Small intestine (tissue), 7 donors: ENCODE results near the gene EPB41L4B. TPM values are rescaled to one million over a fixed set of nuclear protein-coding genes. Genes with fewer than 3 reads are reported as not detected.

Experiments
- DNase-seq, 2 donors: peaks; one replicate each; pipeline versions ENCODE4 v3.0.0 to v3.0.0-alpha.2; 2013
- FAIRE-seq: peaks from 2 replicates; lab custom pipeline; 2012; peaks lifted over from hg19 to GRCh38; lab: Jason Lieb, UNC
- H3K27ac ChIP-seq, 3 donors: one replicate each; pipeline ENCODE4 v1.5.1; 2013; ENCODE audit warnings: low read length in 2 of 3, mild to moderate bottlenecking in 2 of 3, control low read depth in 1 of 3, inconsistent platforms in 1 of 3, low read depth in 1 of 3, moderate library complexity in 1 of 3
- H3K27me3 ChIP-seq, 3 donors: one replicate each; pipeline ENCODE4 v1.6.1; 2013; ENCODE audit warnings: low read length in 3 of 3, inconsistent platforms in 1 of 3; ENCODE audit not compliant: control insufficient read depth in 3 of 3, insufficient read depth in 3 of 3
- H3K36me3 ChIP-seq, 3 donors: one replicate each; pipeline ENCODE4 v1.6.1; 2013; ENCODE audit warnings: low read length in 3 of 3, inconsistent platforms in 1 of 3, low read depth in 1 of 3, mild to moderate bottlenecking in 1 of 3, moderate library complexity in 1 of 3; ENCODE audit not compliant: control insufficient read depth in 3 of 3, insufficient read depth in 2 of 3
- H3K4me1 ChIP-seq, 3 donors: one replicate each; pipeline ENCODE4 v1.6.1; 2013; ENCODE audit warnings: low read length in 2 of 3, inconsistent platforms in 1 of 3, low read depth in 1 of 3, mild to moderate bottlenecking in 1 of 3, moderate library complexity in 1 of 3; ENCODE audit not compliant: control insufficient read depth in 3 of 3, insufficient read depth in 2 of 3
- H3K4me3 ChIP-seq, 3 donors: one replicate each; pipeline ENCODE4 v1.5.1; 2013; ENCODE audit warnings: low read length in 3 of 3, control low read depth in 1 of 3, inconsistent platforms in 1 of 3, low read depth in 1 of 3, mild to moderate bottlenecking in 1 of 3, moderate library complexity in 1 of 3
- H3K9me3 ChIP-seq, 2 donors: one replicate each; pipeline ENCODE4 v1.6.1; 2013; ENCODE audit warnings: low read depth in 1 of 2, low read length in 1 of 2; ENCODE audit not compliant: control insufficient read depth in 2 of 2, insufficient read depth in 1 of 2
- WGBS, 3 donors: extraction: QIAGEN DNeasy Blood & Tissue Kit; methylation state at CpG; one replicate each; pipeline ENCODE4 v1.1.7; 2013; 5-methylcytosine and 5-hydroxymethylcytosine counted together
- polyA plus RNA-seq, 4 donors: library from polyadenylated mRNA; stranded (reverse) in 3 of 4; unstranded in 1 of 4; fragments of 200-250 nt in 3 of 4; fragments of 120-200 nt in 1 of 4; gene quantifications; one replicate each; pipeline versions ENCODE4 v1.2.1 to v1.2.3, GENCODE V29; 2013
- donor health status: healthy with polysubstance abuse.
- donor health status: control.
- donor health status: control.
- donor health status: Bipolar disorder and iron deficiency.
- donor health status: healthy.

The EPB41L4B gene
- polyA plus RNA-seq, 4 donors: 22.1 to 126 (median 67.7) TPM

GRCh38 chr9:109270441-109270840 lies 50.4 kb downstream of the EPB41L4B start:
- no peak for FAIRE-seq
- Histone ChIP-seq H3K27ac (no peak overlapping the region), H3K9me3 (no peaks in the 10 kb centered on the region)

GRCh38 chr9:109269839-109270238 lies 51.0 kb downstream of the EPB41L4B start:
- Histone ChIP-seq H3K27me3 (no peaks in the 10 kb centered on the region), H3K4me3 (no peak overlapping the region), H3K4me1 (peaks cover 0 to 2% (median 0%) of the 10 kb centered on the region in 3 donors), H3K9me3 (no peaks in the 10 kb centered on the region), H3K27ac (no peak overlapping the region), H3K36me3 (peaks cover 0 to 14% (median 0%) of the 10 kb centered on the region in 3 donors)
- 79 to 87% (median 85%) methylated on average over 5 of the region's 5 CpGs for WGBS, 3 donors
- FAIRE-seq: no peak
- DNase-seq: no peak

More at GRCh38 chr9:109270441-109270840, 50.4 kb downstream of the EPB41L4B start:
- no peak for DNase-seq
- Histone ChIP-seq H3K4me3 (no peak overlapping the region), H3K36me3 (peaks cover 0 to 10% (median 0%) of the 10 kb centered on the region in 3 donors), H3K27me3 (no peaks in the 10 kb centered on the region), H3K4me1 (peaks cover 0 to 8% (median 0%) of the 10 kb centered on the region in 3 donors)

GRCh38 chr9:109269081-109269480 lies 51.8 kb downstream of the EPB41L4B start:
- Histone ChIP-seq H3K4me3 (no peak overlapping the region), H3K4me1 (no peaks in the 10 kb centered on the region), H3K27ac (no peak overlapping the region), H3K36me3 (peaks cover 0 to 14% (median 0%) of the 10 kb centered on the region in 3 donors), H3K27me3 (no peaks in the 10 kb centered on the region), H3K9me3 (no peaks in the 10 kb centered on the region)
- 41 to 51% (median 42%) methylated on average over 3 of the region's 3 CpGs for whole genome bisulfite sequencing, 3 donors
- DNase-seq: no peak
- FAIRE-seq: no peak

GRCh38 chr9:109267555-109267954 lies 53.3 kb downstream of the EPB41L4B start:
- no peak overlapping the region for H3K4me3 ChIP-seq
- no peak overlapping the region for H3K27ac ChIP-seq
- 91 to 98% (median 97%) methylated on average over 3 of the region's 3 CpGs for WGBS, 3 donors
- H3K27me3 ChIP-seq: no peaks in the 10 kb centered on the region
- no peaks in the 10 kb centered on the region for H3K9me3 ChIP-seq
- H3K4me1 ChIP-seq: no peaks in the 10 kb centered on the region
- peaks cover 0 to 14% (median 0%) of the 10 kb centered on the region in 3 donors for H3K36me3 ChIP-seq
- FAIRE-seq (no peak), DNase-seq (no peak)

GRCh38 chr9:109264877-109265587 lies 55.8 kb downstream of the EPB41L4B start:
- H3K4me1 ChIP-seq: no peaks in the 10 kb centered on the region
- H3K27ac ChIP-seq: no peak overlapping the region
- peak in 1 of 2 donors; percentile 36 for DNase-seq
- 37 to 66% (median 47%) methylated on average over 13 of the region's 13 CpGs for WGBS, 3 donors
- FAIRE-seq: no peak
- H3K36me3 ChIP-seq: peaks cover 0 to 11% (median 0%) of the 10 kb centered on the region in 3 donors
- no peak overlapping the region for H3K4me3 ChIP-seq
- no peaks in the 10 kb centered on the region for H3K27me3 ChIP-seq
- H3K9me3 ChIP-seq: no peaks in the 10 kb centered on the region

- H3K27me3 ChIP-seq: no peaks in the 10 kb centered on the region
- DNase-seq (no peak), FAIRE-seq (no peak)
- no peaks in the 10 kb centered on the region for H3K4me1 ChIP-seq
- H3K36me3 ChIP-seq: peaks cover 0 to 14% (median 0%) of the 10 kb centered on the region in 3 donors
- no peak overlapping the region for H3K27ac ChIP-seq
- H3K9me3 ChIP-seq: no peaks in the 10 kb centered on the region
- H3K4me3 ChIP-seq: no peak overlapping the region
- WGBS, 3 donors: 88 to 96% (median 91%) methylated on average over 3 of the region's 3 CpGs
Observed at GRCh38 chr9:109263358-109263757, 57.5 kb downstream of the EPB41L4B start.

- FAIRE-seq: no peak
- H3K36me3 ChIP-seq: peaks cover 0 to 18% (median 3%) of the 10 kb centered on the region in 3 donors
- H3K4me3 ChIP-seq: no peak overlapping the region
- H3K27ac ChIP-seq: no peak overlapping the region
- DNase-seq: no peak
- no peaks in the 10 kb centered on the region for H3K27me3 ChIP-seq
- no peaks in the 10 kb centered on the region for H3K9me3 ChIP-seq
- H3K4me1 ChIP-seq: no peaks in the 10 kb centered on the region
- 50 to 70% (median 64%) methylated on average over 11 of the region's 11 CpGs for WGBS, 3 donors
Observed at GRCh38 chr9:109258481-109259302, 62.2 kb downstream of the EPB41L4B start.

- Histone ChIP-seq H3K9me3 (no peaks in the 10 kb centered on the region), H3K4me1 (peaks cover 0 to 6% (median 0%) of the 10 kb centered on the region in 3 donors), H3K36me3 (peaks cover 0 to 31% (median 3%) of the 10 kb centered on the region in 3 donors), H3K4me3 (no peak overlapping the region), H3K27ac (no peak overlapping the region), H3K27me3 (no peaks in the 10 kb centered on the region)
- DNase-seq: no peak
- no peak for FAIRE-seq
- 91 to 94% (median 91%) methylated on average over 10 of the region's 10 CpGs for WGBS, 3 donors
Observed at GRCh38 chr9:109256336-109256735, 64.5 kb downstream of the EPB41L4B start.
